Common myeloid progenitor, CD34-positive (primary cell): ENCODE measurements around the gene NPAS2.

Source experiments
- CTCF ChIA-PET: fragments of 350-600 bp; sonication (Branson Sonifier 250); formaldehyde crosslinking; loops from one replicate; lab custom pipeline; 2021; ENCODE audit warnings: antibody characterized with exemption; lab: Charles Lee
- POLR2A ChIA-PET: fragments of 350-600 bp; sonication (Branson Sonifier 250); formaldehyde crosslinking; loops from one replicate; lab custom pipeline; 2021; ENCODE audit warnings: antibody characterized with exemption; lab: Charles Lee
- DNase-seq, 3 donors: peaks; one replicate each; pipeline versions ENCODE4 v3.0.0 to v3.0.0-alpha.2; 2013
- H3K27ac ChIP-seq, 2 experiments: 1 replicate in 1 of 2; 2 replicates in 1 of 2; pipeline ENCODE4 v1.7.0; 2013; ENCODE audit warnings: inconsistent platforms in 2 of 2, low read length in 2 of 2, mild to moderate bottlenecking in 2 of 2, low read depth in 1 of 2, moderate library complexity in 1 of 2; ENCODE audit not compliant: severe bottlenecking in 2 of 2, insufficient read depth in 1 of 2, poor library complexity in 1 of 2
- H3K27me3 ChIP-seq, 5 experiments: replicated peaks in 2 of 5; 1 replicate in 3 of 5; 2 replicates in 2 of 5; pipeline versions ENCODE4 v1.6.1 to v1.7.0; 2013; ENCODE audit warnings: low read length in 4 of 5, mild to moderate bottlenecking in 2 of 5, moderate library complexity in 2 of 5, inconsistent platforms in 1 of 5; ENCODE audit not compliant: insufficient read depth in 5 of 5, control insufficient read depth in 4 of 5
- H3K36me3 ChIP-seq, 4 experiments: 1 replicate in 2 of 4; 2 replicates in 2 of 4; pipeline versions ENCODE4 v1.6.1 to v1.7.0; 2013; ENCODE audit warnings: low read length in 3 of 4, control low read depth in 1 of 4, mild to moderate bottlenecking in 1 of 4; ENCODE audit not compliant: control insufficient read depth in 4 of 4, insufficient read depth in 4 of 4
- H3K4me1 ChIP-seq, 4 experiments: 1 replicate in 3 of 4; 2 replicates in 1 of 4; pipeline versions ENCODE4 v1.6.1 to v1.7.1; 2013; ENCODE audit warnings: low read length in 3 of 4, mild to moderate bottlenecking in 3 of 4, control low read depth in 1 of 4, inconsistent platforms in 1 of 4, moderate library complexity in 1 of 4; ENCODE audit not compliant: control insufficient read depth in 4 of 4, insufficient read depth in 4 of 4; ENCODE audit errors: control extremely low read depth in 1 of 4
- H3K4me3 ChIP-seq, 7 experiments: 1 replicate in 4 of 7; 2 replicates in 3 of 7; pipeline versions ENCODE4 v1.5.1 to v1.7.0; 2013; ENCODE audit warnings: mild to moderate bottlenecking in 7 of 7, low read length in 6 of 7, moderate library complexity in 6 of 7, inconsistent platforms in 2 of 7, low read depth in 2 of 7, control low read depth in 1 of 7; ENCODE audit not compliant: insufficient read depth in 4 of 7, control insufficient read depth in 1 of 7; ENCODE audit errors: extremely low read depth in 1 of 7
- H3K9me3 ChIP-seq, 5 experiments: 1 replicate in 4 of 5; 2 replicates in 1 of 5; pipeline versions ENCODE4 v1.6.1 to v1.7.1; 2013; ENCODE audit warnings: low read length in 4 of 5, mild to moderate bottlenecking in 2 of 5, inconsistent platforms in 1 of 5, low read depth in 1 of 5, moderate library complexity in 1 of 5; ENCODE audit not compliant: control insufficient read depth in 4 of 5, insufficient read depth in 2 of 5; ENCODE audit errors: control extremely low read depth in 1 of 5
- WGBS: methylation state at CpG from one replicate; pipeline ENCODE4 v1.1.5; 2013; ENCODE audit not compliant: insufficient coverage; 5-methylcytosine and 5-hydroxymethylcytosine counted together

Gene NPAS2

GRCh38 chr2:101040072-101040471, 220.1 kb downstream of the NPAS2 start:
- H3K4me1 ChIP-seq = peaks cover 0 to 7% (median 0%) of the 10 kb centered on the region in 4 experiments
- H3K27ac ChIP-seq = no peak overlapping the region
- H3K9me3 ChIP-seq = no peaks in the 10 kb centered on the region
- 96% methylated on average over 13 of the region's 13 CpGs for WGBS
- ChIA-PET CTCF (interaction anchor here (0.7 to 0.9 kb wide), 2 partner anchors 12 to 167 kb away, joined by 3 read pairs; no protein-coding TSS in a partner anchor), POLR2A (no interaction called here)
- no peaks in the 10 kb centered on the region for H3K27me3 ChIP-seq
- H3K36me3 ChIP-seq = peaks cover 0 to 4% (median 0%) of the 10 kb centered on the region in 4 experiments
- no peak for DNase-seq
- no peak overlapping the region for H3K4me3 ChIP-seq

- WGBS = 93% methylated on average over 5 of the region's 6 CpGs
- Histone ChIP-seq H3K4me3 (no peak overlapping the region), H3K9me3 (no peaks in the 10 kb centered on the region), H3K4me1 (peaks cover 0 to 7% (median 0%) of the 10 kb centered on the region in 4 experiments), H3K36me3 (peaks cover 0 to 4% (median 0%) of the 10 kb centered on the region in 4 experiments), H3K27me3 (no peaks in the 10 kb centered on the region), H3K27ac (no peak overlapping the region)
- DNase-seq = no peak
- CTCF ChIA-PET = no interaction called here
- POLR2A ChIA-PET = no interaction called here
Observed at GRCh38 chr2:101040761-101041160, 220.8 kb downstream of the NPAS2 start.

GRCh38 chr2:101041413-101041812, 221.5 kb downstream of the NPAS2 start:
- H3K27me3 ChIP-seq = no peaks in the 10 kb centered on the region
- ChIA-PET CTCF (no interaction called here), POLR2A (no interaction called here)
- H3K4me1 ChIP-seq = peaks cover 0 to 7% (median 0%) of the 10 kb centered on the region in 4 experiments
- H3K4me3 ChIP-seq = no peak overlapping the region
- no peak overlapping the region for H3K27ac ChIP-seq
- peaks cover 0 to 4% (median 0%) of the 10 kb centered on the region in 4 experiments for H3K36me3 ChIP-seq
- no peaks in the 10 kb centered on the region for H3K9me3 ChIP-seq
- no CpG with 5 or more reads among the region's 4 CpGs for WGBS
- DNase-seq = peak in 2 of 3 donors; percentile 27 to 34

- POLR2A ChIA-PET = interaction anchor here (0.6 kb wide), 1 partner anchor 244 kb away, joined by 5 read pairs; no protein-coding TSS in a partner anchor
- WGBS = 98% methylated on average over 10 of the region's 10 CpGs
- Histone ChIP-seq H3K4me3 (no peak overlapping the region), H3K27ac (no peak overlapping the region), H3K4me1 (peaks cover 0 to 7% (median 0%) of the 10 kb centered on the region in 4 experiments), H3K36me3 (no peaks in the 10 kb centered on the region), H3K9me3 (no peaks in the 10 kb centered on the region), H3K27me3 (no peaks in the 10 kb centered on the region)
- CTCF ChIA-PET = interaction anchor here (0.9 to 3.8 kb wide), 3 partner anchors 8 to 163 kb away, joined by 3 to 13 read pairs (median 3); no protein-coding TSS in a partner anchor
- DNase-seq = no peak
Observed at GRCh38 chr2:101045330-101045729, 225.4 kb downstream of the NPAS2 start.
